ENCODE results near the gene ASPDH.

ASPDH gene

GRCh38 chr19:50467566-50467965 lies 46.1 kb downstream of the ASPDH start:
- no peak for DNase-seq (ENCODE audit: low read depth)
- no peak for TF ChIP-seq CTCF (IDR thresholded peaks at IDR 0.05; ENCODE audit: insufficient read depth, low read depth, low read length, missing control alignments)

GRCh38 chr19:50466706-50467039 lies 47.0 kb downstream of the ASPDH start:
- TF ChIP-seq CTCF (IDR thresholded peaks at IDR 0.05; ENCODE audit: insufficient read depth, low read depth, low read length, missing control alignments): no peak
- DNase-seq (ENCODE audit: low read depth): no peak
- H3K4me3 ChIP-seq (ENCODE audit: low read depth, low read length): no peak overlapping the region

More at GRCh38 chr19:50467566-50467965, 46.1 kb downstream of the ASPDH start:
- H3K4me3 ChIP-seq (ENCODE audit: low read depth, low read length): no peak overlapping the region

- DNase-seq (ENCODE audit: low read depth): no peak
- H3K4me3 ChIP-seq (ENCODE audit: low read depth, low read length): no peak overlapping the region
- peak; percentile 16 for TF ChIP-seq CTCF (IDR thresholded peaks at IDR 0.05; ENCODE audit: insufficient read depth, low read depth, low read length, missing control alignments)
These were observed 47.6 kb downstream of the ASPDH start for GRCh38 chr19:50465986-50466705.

- DNase-seq (ENCODE audit: low read depth): no peak
- no peak overlapping the region for H3K4me3 ChIP-seq (ENCODE audit: low read depth, low read length)
- TF ChIP-seq CTCF (IDR thresholded peaks at IDR 0.05; ENCODE audit: insufficient read depth, low read depth, low read length, missing control alignments): no peak
These were observed 48.7 kb downstream of the ASPDH start for GRCh38 chr19:50465000-50465399.

GRCh38 chr19:50464348-50464747 lies 49.4 kb downstream of the ASPDH start:
- no peak for TF ChIP-seq CTCF (IDR thresholded peaks at IDR 0.05; ENCODE audit: insufficient read depth, low read depth, low read length, missing control alignments)
- DNase-seq (ENCODE audit: low read depth): no peak
- H3K4me3 ChIP-seq (ENCODE audit: low read depth, low read length): no peak overlapping the region

- DNase-seq (ENCODE audit: low read depth): no peak
- H3K4me3 ChIP-seq (ENCODE audit: low read depth, low read length): no peak overlapping the region
- no peak for TF ChIP-seq CTCF (IDR thresholded peaks at IDR 0.05; ENCODE audit: insufficient read depth, low read depth, low read length, missing control alignments)
These were observed 50.7 kb downstream of the ASPDH start for GRCh38 chr19:50462970-50463369.
